Endodermal cell (in vitro differentiated cells): ENCODE results near the gene CFAP20. TPM values are rescaled to one million over a fixed set of nuclear protein-coding genes. Genes with fewer than 3 reads are reported as not detected.

ENCODE experiments used
- DNase-seq: peaks from one replicate; pipeline ENCODE4 v3.0.0-alpha.2; 2017
- H3K27ac ChIP-seq: 2 replicates; pipeline ENCODE4 v1.5.1; 2013; ENCODE audit warnings: mild to moderate bottlenecking, low read depth, low read length, moderate library complexity
- H3K27me3 ChIP-seq: 2 replicates; pipeline ENCODE4 v1.6.1; 2013; ENCODE audit warnings: mild to moderate bottlenecking, low read length, moderate library complexity; ENCODE audit not compliant: insufficient read depth, control insufficient read depth, poor library complexity, severe bottlenecking
- H3K36me3 ChIP-seq: 2 replicates; pipeline ENCODE4 v1.7.0; 2013; ENCODE audit warnings: mild to moderate bottlenecking, low read length, moderate library complexity; ENCODE audit not compliant: control insufficient read depth, insufficient read depth
- H3K4me1 ChIP-seq: one replicate; pipeline ENCODE4 v1.7.0; 2013; ENCODE audit warnings: low read length; ENCODE audit not compliant: control insufficient read depth, insufficient read depth
- H3K4me3 ChIP-seq: 2 replicates; pipeline ENCODE4 v1.5.1; 2013; ENCODE audit warnings: mild to moderate bottlenecking, low read length, moderate library complexity
- H3K9ac ChIP-seq: 2 replicates; pipeline ENCODE4 v1.6.1; 2013; ENCODE audit warnings: mild to moderate bottlenecking, low read length, moderate library complexity; ENCODE audit not compliant: poor library complexity, severe bottlenecking; ENCODE audit errors: extremely low read depth
- H3K9me3 ChIP-seq: 2 replicates; pipeline ENCODE4 v1.6.1; 2013; ENCODE audit warnings: mild to moderate bottlenecking, low read length, moderate library complexity; ENCODE audit not compliant: control insufficient read depth
- H3K27ac Mint-ChIP-seq: 2 replicates; pipeline ENCODE4 v1.8.0; 2020; ENCODE audit warnings: mixed read lengths
- H3K27me3 Mint-ChIP-seq: 2 replicates; pipeline ENCODE4 v1.8.0; 2021; ENCODE audit warnings: mild to moderate bottlenecking, mixed read lengths; ENCODE audit not compliant: insufficient read depth
- H3K36me3 Mint-ChIP-seq: 2 replicates; pipeline ENCODE4 v1.8.0; 2020; ENCODE audit warnings: low read depth, mixed read lengths
- H3K4me1 Mint-ChIP-seq: 2 replicates; pipeline ENCODE4 v1.8.0; 2020; ENCODE audit warnings: mixed read lengths
- H3K4me3 Mint-ChIP-seq: 2 replicates; pipeline ENCODE4 v1.8.0; 2020; ENCODE audit warnings: mild to moderate bottlenecking, moderate library complexity, mixed read lengths
- H3K9me3 Mint-ChIP-seq: 2 replicates; pipeline ENCODE4 v1.8.0; 2020; ENCODE audit warnings: mild to moderate bottlenecking, mixed read lengths
- WGBS, 2 experiments: methylation state at CpG; one replicate each; pipeline versions ENCODE4 v1.1.5 to v1.1.7; 2013; ENCODE audit warnings: missing lambda C conversion rate in 2 of 2, mixed read lengths in 1 of 2; ENCODE audit not compliant: insufficient coverage in 1 of 2, insufficient read length in 1 of 2; 5-methylcytosine and 5-hydroxymethylcytosine counted together
- total RNA-seq, 2 donors: library from RNA; stranded (reverse); fragmentation: NEBNext Ultra II Directional in 1 of 2; extraction: Animal tissue kit (Norgen Biotek cat#: 25700) in 1 of 2; gene quantifications; 2 replicates in 1 of 2; 3 replicates in 1 of 2; pipeline ENCODE4 v1.2.1, GENCODE V29; 2021
- TF ChIP-seq, protein P1 (sequence below): fragments of 200-600 bp; sonication (generic); conservative IDR thresholded peaks from 2 replicates; pipeline ENCODE4 v1.5.0; 2021; ENCODE audit warnings: antibody characterized with exemption, mild to moderate bottlenecking

The CFAP20 gene
- total RNA-seq, 2 donors from 2014 or later, result 55.2 to 57.2 TPM

DNA sequence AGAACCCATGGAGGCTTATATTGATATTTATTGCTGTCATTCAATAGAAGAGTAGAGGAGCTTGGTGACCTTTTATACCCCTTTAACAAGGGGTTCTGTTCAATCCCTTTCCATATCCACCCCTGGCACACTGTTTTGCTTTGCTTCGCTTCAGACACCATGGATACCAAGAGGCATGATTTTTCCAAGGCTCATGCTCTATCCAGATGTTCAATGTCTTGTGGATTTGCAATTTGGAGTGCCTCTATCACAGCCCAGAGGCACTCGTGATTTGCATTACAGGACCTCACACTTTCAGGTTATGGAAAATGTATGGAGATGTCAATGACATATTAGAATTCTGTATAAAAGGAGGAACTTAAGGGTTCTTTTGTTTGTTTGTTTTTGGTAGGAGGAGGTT is 21.5 kb downstream of the CFAP20 start:
- Mint-ChIP-seq H3K9me3 (no peaks in the 10 kb centered on the region), H3K4me1 (peaks cover 7% of the 10 kb centered on the region), H3K4me3 (no peak overlapping the region), H3K27me3 (no peaks in the 10 kb centered on the region), H3K27ac (no peak overlapping the region), H3K36me3 (peaks cover 2% of the 10 kb centered on the region)
- Histone ChIP-seq H3K9ac (no peak overlapping the region), H3K27ac (no peak overlapping the region), H3K4me1 (no peaks in the 10 kb centered on the region), H3K36me3 (peaks cover 2% of the 10 kb centered on the region), H3K9me3 (no peaks in the 10 kb centered on the region), H3K4me3 (no peak overlapping the region), H3K27me3 (no peaks in the 10 kb centered on the region)
- TF ChIP-seq, protein P1, sequence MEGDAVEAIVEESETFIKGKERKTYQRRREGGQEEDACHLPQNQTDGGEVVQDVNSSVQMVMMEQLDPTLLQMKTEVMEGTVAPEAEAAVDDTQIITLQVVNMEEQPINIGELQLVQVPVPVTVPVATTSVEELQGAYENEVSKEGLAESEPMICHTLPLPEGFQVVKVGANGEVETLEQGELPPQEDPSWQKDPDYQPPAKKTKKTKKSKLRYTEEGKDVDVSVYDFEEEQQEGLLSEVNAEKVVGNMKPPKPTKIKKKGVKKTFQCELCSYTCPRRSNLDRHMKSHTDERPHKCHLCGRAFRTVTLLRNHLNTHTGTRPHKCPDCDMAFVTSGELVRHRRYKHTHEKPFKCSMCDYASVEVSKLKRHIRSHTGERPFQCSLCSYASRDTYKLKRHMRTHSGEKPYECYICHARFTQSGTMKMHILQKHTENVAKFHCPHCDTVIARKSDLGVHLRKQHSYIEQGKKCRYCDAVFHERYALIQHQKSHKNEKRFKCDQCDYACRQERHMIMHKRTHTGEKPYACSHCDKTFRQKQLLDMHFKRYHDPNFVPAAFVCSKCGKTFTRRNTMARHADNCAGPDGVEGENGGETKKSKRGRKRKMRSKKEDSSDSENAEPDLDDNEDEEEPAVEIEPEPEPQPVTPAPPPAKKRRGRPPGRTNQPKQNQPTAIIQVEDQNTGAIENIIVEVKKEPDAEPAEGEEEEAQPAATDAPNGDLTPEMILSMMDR, result no peak
- 75 to 88% methylated on average over 2 of the region's 2 CpGs for WGBS, 2 experiments
- no peak for DNase-seq

DNA sequence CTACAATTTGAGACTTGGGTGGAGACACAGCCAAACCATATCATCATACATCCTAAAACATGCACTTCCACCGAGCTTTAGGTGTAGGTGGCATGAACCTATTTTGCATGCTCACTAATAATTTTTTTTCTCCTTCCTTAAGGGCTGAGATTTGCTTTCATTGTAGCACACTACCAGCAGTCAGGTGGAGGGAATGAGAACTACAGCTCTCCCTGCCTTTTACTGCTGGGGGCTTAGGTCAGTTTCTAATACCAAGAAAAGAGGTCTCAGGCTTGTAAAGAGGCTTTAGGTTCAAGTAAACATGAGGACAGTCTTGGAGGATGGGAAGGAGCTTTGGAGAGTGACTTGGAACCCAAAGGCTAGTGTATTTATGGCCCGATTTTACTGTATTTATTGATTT is 22.0 kb downstream of the CFAP20 start:
- Mint-ChIP-seq H3K27ac (no peak overlapping the region), H3K4me1 (peaks cover 7% of the 10 kb centered on the region), H3K27me3 (no peaks in the 10 kb centered on the region), H3K36me3 (no peaks in the 10 kb centered on the region), H3K9me3 (no peaks in the 10 kb centered on the region), H3K4me3 (no peak overlapping the region)
- Histone ChIP-seq H3K9me3 (no peaks in the 10 kb centered on the region), H3K27me3 (no peaks in the 10 kb centered on the region), H3K4me3 (no peak overlapping the region), H3K4me1 (no peaks in the 10 kb centered on the region), H3K36me3 (no peaks in the 10 kb centered on the region), H3K27ac (no peak overlapping the region), H3K9ac (no peak overlapping the region)
- TF ChIP-seq, protein P1, result peak; percentile 64
- no peak for DNase-seq
- WGBS, 2 experiments, result 25% methylated on average over 1 of the region's 2 CpGs; no CpG with 5 or more reads in 1 of the 2 experiments

DNA sequence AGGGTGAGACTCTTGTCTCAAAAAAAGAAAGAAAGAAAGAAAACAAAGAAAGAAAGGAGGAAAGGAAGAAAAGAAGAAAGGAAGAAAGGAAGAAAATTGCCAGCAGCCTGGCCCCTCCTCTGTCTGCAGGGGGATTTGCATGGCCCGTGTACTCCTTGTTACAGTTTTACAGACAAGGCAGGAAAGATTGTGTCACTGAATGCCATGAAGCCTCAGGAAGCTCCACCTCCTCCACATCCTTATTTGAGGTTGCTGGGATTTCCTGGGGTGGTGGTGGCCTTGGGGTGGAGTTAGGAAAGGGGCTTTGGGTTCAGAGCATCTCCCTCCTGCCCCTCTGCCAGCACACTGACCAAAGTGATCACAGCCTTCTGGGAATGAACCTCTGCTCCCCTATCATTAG is 23.6 kb downstream of the CFAP20 start:
- H3K27ac ChIP-seq, result no peak overlapping the region
- no peaks in the 10 kb centered on the region for H3K36me3 ChIP-seq
- Mint-ChIP-seq H3K36me3 (no peaks in the 10 kb centered on the region), H3K4me3 (no peak overlapping the region), H3K27ac (no peak overlapping the region), H3K4me1 (peaks cover 7% of the 10 kb centered on the region), H3K9me3 (no peaks in the 10 kb centered on the region), H3K27me3 (no peaks in the 10 kb centered on the region)
- no peak overlapping the region for H3K4me3 ChIP-seq
- TF ChIP-seq, protein P1, result no peak
- no peaks in the 10 kb centered on the region for H3K9me3 ChIP-seq
- no peaks in the 10 kb centered on the region for H3K27me3 ChIP-seq
- DNase-seq, result no peak
- no peak overlapping the region for H3K9ac ChIP-seq
- 40 to 61% methylated on average over 1 of the region's 1 CpG for WGBS, 2 experiments
- no peaks in the 10 kb centered on the region for H3K4me1 ChIP-seq
